Caco-2 (cell line): Measurements from ENCODE around the gene HBZ. TPM values are rescaled to one million over a fixed set of nuclear protein-coding genes. Genes with fewer than 3 reads are reported as not detected.
"Not testable (repeated sequence)": the region's sequence is repeated elsewhere in the genome, so short reads cannot be mapped to it uniquely, and the experiment has no call there.

Experiments
- BruUV-seq: library from RNA; stranded (reverse); fragments of 400-500 nt; replicated peaks from 2 replicates; lab custom pipeline; 2021; lab: Mats Ljungman, UMichigan
- CTCF ChIA-PET: fragments of 300-600 bp; sonication (Branson Sonifier 250); formaldehyde crosslinking; loops from one replicate; lab custom pipeline; 2022; ENCODE audit warnings: antibody characterized with exemption; lab: Charles Lee
- POLR2A ChIA-PET: fragments of 300-600 bp; sonication (Branson Sonifier 250); formaldehyde crosslinking; loops from one replicate; lab custom pipeline; 2022; ENCODE audit warnings: antibody characterized with exemption; lab: Charles Lee
- DNase-seq, 2 experiments: peaks; one replicate each; pipeline versions ENCODE4 v3.0.0 to v3.0.0-alpha.2; 2020 to 2022
- H3K27me3 ChIP-seq: replicated peaks from 2 replicates; pipeline ENCODE4 v1.6.0; 2011; ENCODE audit warnings: low read length; ENCODE audit not compliant: control insufficient read depth, insufficient read depth
- H3K36me3 ChIP-seq: 2 replicates; pipeline ENCODE4 v1.5.1; 2011; ENCODE audit warnings: low read length; ENCODE audit not compliant: control insufficient read depth, insufficient read depth
- H3K4me1 ChIP-seq: fragments of 250-450 bp; sonication (Bioruptor Pico); 2 replicates; pipeline ENCODE4 v1.5.1; 2020; ENCODE audit warnings: mild to moderate bottlenecking
- H3K4me3 ChIP-seq: 2 replicates; pipeline ENCODE4 v1.5.1; 2011; ENCODE audit warnings: low read depth, mild to moderate bottlenecking, control low read depth, low read length
- H3K9me3 ChIP-seq: fragments of 250-450 bp; sonication (Bioruptor Pico); 2 replicates; pipeline ENCODE4 v1.5.1; 2020; ENCODE audit warnings: mild to moderate bottlenecking, moderate library complexity
- H3K27ac Mint-ChIP-seq: one replicate; pipeline ENCODE4 v1.8.0; 2022; ENCODE audit warnings: mixed read lengths; ENCODE audit not compliant: unreplicated experiment
- H3K27me3 Mint-ChIP-seq: one replicate; pipeline ENCODE4 v1.8.0; 2022; ENCODE audit warnings: mixed read lengths; ENCODE audit not compliant: insufficient read depth, unreplicated experiment
- H3K36me3 Mint-ChIP-seq: one replicate; pipeline ENCODE4 v1.8.0; 2022; ENCODE audit warnings: mild to moderate bottlenecking, mixed read lengths; ENCODE audit not compliant: insufficient read depth, unreplicated experiment
- H3K4me1 Mint-ChIP-seq: one replicate; pipeline ENCODE4 v1.8.0; 2022; ENCODE audit warnings: low read depth, mixed read lengths; ENCODE audit not compliant: unreplicated experiment
- H3K4me3 Mint-ChIP-seq: one replicate; pipeline ENCODE4 v1.8.0; 2022; ENCODE audit warnings: mild to moderate bottlenecking, moderate library complexity, mixed read lengths; ENCODE audit not compliant: unreplicated experiment
- H3K9me3 Mint-ChIP-seq: one replicate; pipeline ENCODE4 v1.8.0; 2022; ENCODE audit warnings: mixed read lengths; ENCODE audit not compliant: unreplicated experiment
- CTCF ChIP-seq, 2 experiments: fragments of 200-600 bp in 1 of 2; IDR thresholded peaks; 1 replicate in 1 of 2; 2 replicates in 1 of 2; pipeline versions ENCODE4 v1.5.1 to v1.8.0; 2011 to 2022; ENCODE audit warnings: antibody characterized with exemption in 1 of 2, control low read depth in 1 of 2, inconsistent platforms in 1 of 2, low read depth in 1 of 2, low read length in 1 of 2, mild to moderate bottlenecking in 1 of 2, moderate library complexity in 1 of 2; ENCODE audit not compliant: insufficient read depth in 1 of 2, severe bottlenecking in 1 of 2, unreplicated experiment in 1 of 2
- intact Hi-C: fragments of 100-400 bp; cut with micrococcal nuclease; formaldehyde crosslinking; loops from one replicate; pipeline ENCODE4 v1.10.0; 2022; ENCODE audit not compliant: unreplicated experiment
- total RNA-seq: library from RNA; stranded (reverse); gene quantifications from 2 replicates; pipeline ENCODE4 v1.2.3, GENCODE V29; 2022

The HBZ gene
- total RNA-seq, 1 experiment from 2014 or later = not detected

GRCh38 chr16:170788-171187 lies 18.3 kb downstream of the HBZ start:
- no peak overlapping the region for H3K27ac Mint-ChIP-seq
- no peaks in the 10 kb centered on the region for H3K4me1 ChIP-seq
- peaks cover 23% of the 10 kb centered on the region for H3K27me3 Mint-ChIP-seq
- BruUV-seq = no TSS peak
- no peaks in the 10 kb centered on the region for H3K36me3 ChIP-seq
- H3K4me3 ChIP-seq = no peak overlapping the region
- no peak for DNase-seq
- H3K4me3 Mint-ChIP-seq = no peak overlapping the region
- intact Hi-C loops = no loop called here
- POLR2A ChIA-PET = no interaction called here
- no peaks in the 10 kb centered on the region for H3K27me3 ChIP-seq
- no peaks in the 10 kb centered on the region for H3K4me1 Mint-ChIP-seq
- TF ChIP-seq CTCF (IDR thresholded peaks at IDR 0.05; ENCODE audit: insufficient read depth in 1 of 2, low read depth in 1 of 2, low read length in 1 of 2, severe bottlenecking in 1 of 2, unreplicated experiment in 1 of 2) = no peak
- CTCF ChIA-PET = interaction anchor here (0.6 kb wide), 1 partner anchor 63 kb away, joined by 4 read pairs; no protein-coding TSS in a partner anchor
- no peaks in the 10 kb centered on the region for H3K9me3 ChIP-seq
- H3K9me3 Mint-ChIP-seq = no peaks in the 10 kb centered on the region
- H3K36me3 Mint-ChIP-seq = no peaks in the 10 kb centered on the region

DNA sequence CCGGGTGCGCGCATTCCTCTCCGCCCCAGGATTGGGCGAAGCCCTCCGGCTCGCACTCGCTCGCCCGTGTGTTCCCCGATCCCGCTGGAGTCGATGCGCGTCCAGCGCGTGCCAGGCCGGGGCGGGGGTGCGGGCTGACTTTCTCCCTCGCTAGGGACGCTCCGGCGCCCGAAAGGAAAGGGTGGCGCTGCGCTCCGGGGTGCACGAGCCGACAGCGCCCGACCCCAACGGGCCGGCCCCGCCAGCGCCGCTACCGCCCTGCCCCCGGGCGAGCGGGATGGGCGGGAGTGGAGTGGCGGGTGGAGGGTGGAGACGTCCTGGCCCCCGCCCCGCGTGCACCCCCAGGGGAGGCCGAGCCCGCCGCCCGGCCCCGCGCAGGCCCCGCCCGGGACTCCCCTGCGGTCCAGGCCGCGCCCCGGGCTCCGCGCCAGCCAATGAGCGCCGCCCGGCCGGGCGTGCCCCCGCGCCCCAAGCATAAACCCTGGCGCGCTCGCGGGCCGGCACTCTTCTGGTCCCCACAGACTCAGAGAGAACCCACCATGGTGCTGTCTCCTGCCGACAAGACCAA lies 20.0 kb downstream of the HBZ start, which contains the start of gene HBA2:
Gene HBA2 (plus strand): TSS at position 503 of the 568 bp plus-strand sequence. CDS start 37 bp downstream, at position 540.
- H3K4me3 ChIP-seq, POLR2A ChIA-PET, H3K27me3 ChIP-seq, H3K4me1 Mint-ChIP-seq, DNase-seq, H3K9me3 ChIP-seq, H3K36me3 ChIP-seq, CTCF ChIA-PET, H3K4me1 ChIP-seq, H3K27ac Mint-ChIP-seq, BruUV-seq, intact Hi-C loops, H3K9me3 Mint-ChIP-seq, H3K36me3 Mint-ChIP-seq: not testable (repeated sequence)
- Mint-ChIP-seq H3K4me3 (peak within 1 kb of the TSS; percentile 40), H3K27me3 (peaks cover 21% of the 10 kb centered on the region)

DNA sequence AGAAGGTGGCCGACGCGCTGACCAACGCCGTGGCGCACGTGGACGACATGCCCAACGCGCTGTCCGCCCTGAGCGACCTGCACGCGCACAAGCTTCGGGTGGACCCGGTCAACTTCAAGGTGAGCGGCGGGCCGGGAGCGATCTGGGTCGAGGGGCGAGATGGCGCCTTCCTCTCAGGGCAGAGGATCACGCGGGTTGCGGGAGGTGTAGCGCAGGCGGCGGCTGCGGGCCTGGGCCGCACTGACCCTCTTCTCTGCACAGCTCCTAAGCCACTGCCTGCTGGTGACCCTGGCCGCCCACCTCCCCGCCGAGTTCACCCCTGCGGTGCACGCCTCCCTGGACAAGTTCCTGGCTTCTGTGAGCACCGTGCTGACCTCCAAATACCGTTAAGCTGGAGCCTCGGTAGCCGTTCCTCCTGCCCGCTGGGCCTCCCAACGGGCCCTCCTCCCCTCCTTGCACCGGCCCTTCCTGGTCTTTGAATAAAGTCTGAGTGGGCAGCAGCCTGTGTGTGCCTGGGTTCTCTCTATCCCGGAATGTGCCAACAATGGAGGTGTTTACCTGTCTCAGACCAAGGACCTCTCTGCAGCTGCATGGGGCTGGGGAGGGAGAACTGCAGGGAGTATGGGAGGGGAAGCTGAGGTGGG lies 20.9 kb downstream of the HBZ start:
- H3K4me1 ChIP-seq, H3K36me3 Mint-ChIP-seq, POLR2A ChIA-PET, CTCF ChIA-PET, H3K4me1 Mint-ChIP-seq, DNase-seq, BruUV-seq, H3K9me3 ChIP-seq, H3K4me3 ChIP-seq, H3K27ac Mint-ChIP-seq, H3K36me3 ChIP-seq, intact Hi-C loops, H3K27me3 ChIP-seq, H3K9me3 Mint-ChIP-seq: not testable (repeated sequence)
- H3K27me3 Mint-ChIP-seq = peaks cover 21% of the 10 kb centered on the region
- H3K4me3 Mint-ChIP-seq = peak overlapping the region; percentile 40

DNA sequence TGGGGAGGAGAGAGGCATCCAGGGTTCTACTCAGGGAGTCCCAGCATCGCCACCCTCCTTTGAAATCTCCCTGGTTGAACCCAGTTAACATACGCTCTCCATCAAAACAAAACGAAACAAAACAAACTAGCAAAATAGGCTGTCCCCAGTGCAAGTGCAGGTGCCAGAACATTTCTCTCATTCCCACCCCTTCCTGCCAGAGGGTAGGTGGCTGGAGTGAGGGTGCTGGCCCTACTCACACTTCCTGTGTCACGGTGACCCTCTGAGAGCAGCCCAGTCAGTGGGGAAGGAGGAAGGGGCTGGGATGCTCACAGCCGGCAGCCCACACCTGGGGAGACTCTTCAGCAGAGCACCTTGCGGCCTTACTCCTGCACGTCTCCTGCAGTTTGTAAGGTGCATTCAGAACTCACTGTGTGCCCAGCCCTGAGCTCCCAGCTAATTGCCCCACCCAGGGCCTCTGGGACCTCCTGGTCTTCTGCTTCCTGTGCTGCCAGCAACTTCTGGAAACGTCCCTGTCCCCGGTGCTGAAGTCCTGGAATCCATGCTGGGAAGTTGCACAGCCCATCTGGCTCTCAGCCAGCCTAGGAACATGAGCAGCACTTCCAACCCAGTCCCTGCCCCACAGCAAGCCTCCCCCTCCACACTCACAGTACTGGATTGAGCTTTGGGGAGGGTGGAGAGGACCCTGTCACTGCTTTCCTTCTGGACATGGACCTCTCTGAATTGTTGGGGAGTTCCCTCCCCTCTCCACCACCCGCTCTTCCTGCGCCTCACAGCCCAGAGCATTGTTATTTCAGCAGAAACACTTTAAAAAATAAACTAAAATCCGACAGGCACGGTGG lies 21.7 kb downstream of the HBZ start:
- POLR2A ChIA-PET, intact Hi-C loops, H3K4me1 ChIP-seq, H3K27ac Mint-ChIP-seq, H3K36me3 Mint-ChIP-seq, H3K9me3 Mint-ChIP-seq, CTCF ChIA-PET, DNase-seq, H3K9me3 ChIP-seq, H3K4me3 ChIP-seq, H3K36me3 ChIP-seq, H3K4me1 Mint-ChIP-seq, BruUV-seq, H3K27me3 ChIP-seq: not testable (repeated sequence)
- Mint-ChIP-seq H3K4me3 (peak overlapping the region; percentile 40), H3K27me3 (peaks cover 18% of the 10 kb centered on the region)
